ENCODE results near the gene MRAS.
"Not testable (repeated sequence)": the region's sequence is repeated elsewhere in the genome, so short reads cannot be mapped to it uniquely, and the experiment has no call there.

MRAS gene

GRCh38 chr3:138426211-138426610 lies 77.8 kb downstream of the MRAS start:
- peak; percentile 67 for FAIRE-seq

DNA sequence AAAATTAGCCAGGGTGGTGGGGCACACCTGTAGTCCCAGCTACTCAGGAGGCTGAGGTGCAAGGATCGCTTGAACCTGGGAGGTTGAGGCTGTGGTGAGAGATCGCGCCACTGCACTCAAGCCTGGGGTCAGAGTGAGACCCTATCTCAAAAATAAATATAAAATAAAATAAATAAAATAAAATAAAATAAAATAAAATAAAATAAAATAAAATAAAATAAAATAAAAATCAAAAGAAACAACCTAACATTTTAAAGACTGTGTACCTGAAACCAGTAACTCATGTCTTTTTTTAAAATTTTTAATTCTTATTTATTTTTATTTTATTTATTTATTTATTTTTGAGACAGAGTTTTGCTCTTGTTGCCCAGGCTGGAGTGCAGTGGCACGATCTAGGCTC lies 78.4 kb downstream of the MRAS start:
- not testable (repeated sequence) for FAIRE-seq

DNA sequence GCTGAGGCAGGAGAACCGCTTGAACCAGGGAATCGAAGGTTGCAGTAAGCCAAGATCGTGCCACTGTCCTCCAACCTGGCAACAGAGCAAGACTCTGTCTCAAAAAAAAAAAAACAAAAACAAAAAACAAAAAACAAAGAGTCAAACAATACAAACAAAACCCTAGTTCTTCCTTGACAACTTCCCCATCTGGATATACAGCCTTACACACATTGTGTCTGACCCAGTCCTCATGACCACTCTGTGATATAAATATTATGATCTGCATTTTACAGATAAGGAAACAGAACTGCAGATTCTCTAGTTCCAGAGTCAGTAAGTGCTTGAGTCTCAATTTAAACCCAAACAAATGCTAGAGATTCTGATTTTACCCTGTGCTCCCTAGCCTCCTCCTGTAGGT lies 81.3 kb downstream of the MRAS start:
- no peak for FAIRE-seq

- no peak for FAIRE-seq
Measured at GRCh38 chr3:138432576-138433240, 84.3 kb downstream of the MRAS start.

DNA sequence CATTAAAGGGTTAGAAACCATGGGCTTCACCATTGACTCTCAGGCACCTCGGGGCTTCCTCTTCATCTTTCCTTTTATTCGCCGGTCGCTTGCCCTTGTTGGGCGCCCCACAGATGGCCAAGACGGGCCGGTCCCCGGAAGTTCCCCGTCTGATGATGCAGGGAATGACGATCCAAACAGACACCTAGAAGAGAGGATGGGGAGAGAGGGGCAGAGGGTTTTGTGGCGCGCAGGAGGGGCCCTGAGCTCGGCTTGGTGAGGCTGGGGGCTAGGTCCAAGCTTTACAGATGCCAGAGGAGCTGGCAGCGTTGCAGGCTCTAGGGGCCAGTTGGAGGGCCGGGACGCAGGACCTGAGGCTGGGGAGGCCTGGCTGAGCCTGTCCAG lies 85.5 kb downstream of the MRAS start:
- FAIRE-seq: no peak

- FAIRE-seq: no peak
Measured at GRCh38 chr3:138434276-138434874, 86.0 kb downstream of the MRAS start, which contains the start of gene ESYT3. Gene ESYT3, plus strand, starts transcription at chr3:138434616. Its CDS starts 183 bp downstream, at chr3:138434799.

DNA sequence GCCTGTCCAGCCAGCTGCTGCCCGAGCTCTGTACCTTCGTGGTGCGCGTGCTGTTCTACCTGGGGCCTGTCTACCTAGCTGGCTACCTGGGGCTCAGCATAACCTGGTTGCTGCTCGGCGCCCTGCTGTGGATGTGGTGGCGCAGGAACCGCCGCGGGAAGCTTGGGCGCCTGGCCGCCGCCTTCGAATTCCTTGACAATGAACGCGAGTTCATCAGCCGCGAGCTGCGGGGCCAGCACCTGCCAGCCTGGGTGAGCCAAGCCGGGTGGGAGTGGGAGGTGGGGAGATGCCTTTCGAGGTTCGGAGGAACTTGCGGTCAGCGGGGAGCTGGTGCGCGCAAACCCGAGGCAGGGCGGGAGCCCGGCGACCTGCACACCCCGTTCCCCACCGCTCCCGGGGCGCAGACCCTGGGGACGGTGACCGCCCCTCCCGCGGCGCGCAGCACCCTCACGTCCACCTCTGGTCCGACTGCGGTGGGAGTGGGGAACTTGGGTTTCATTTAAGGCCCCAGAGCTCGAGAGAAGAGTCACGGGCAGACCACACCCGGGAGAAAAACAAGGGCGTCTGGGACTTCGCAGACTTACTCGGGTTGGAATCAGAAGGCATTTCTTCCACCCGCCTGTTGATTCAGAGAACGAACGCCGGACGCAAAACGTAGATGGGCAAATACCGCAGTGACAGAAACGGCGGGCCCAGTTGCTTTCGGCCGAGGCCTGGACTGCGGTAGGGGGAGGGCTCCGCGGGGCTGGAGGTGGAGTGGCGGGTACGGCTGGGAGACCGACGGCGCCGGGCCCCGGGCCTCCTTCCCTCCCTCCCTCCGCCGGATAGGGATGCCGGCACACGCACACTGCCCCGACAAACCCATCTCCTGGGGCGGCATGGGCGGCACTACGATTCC lies 86.7 kb downstream of the MRAS start:
- FAIRE-seq: no peak

DNA sequence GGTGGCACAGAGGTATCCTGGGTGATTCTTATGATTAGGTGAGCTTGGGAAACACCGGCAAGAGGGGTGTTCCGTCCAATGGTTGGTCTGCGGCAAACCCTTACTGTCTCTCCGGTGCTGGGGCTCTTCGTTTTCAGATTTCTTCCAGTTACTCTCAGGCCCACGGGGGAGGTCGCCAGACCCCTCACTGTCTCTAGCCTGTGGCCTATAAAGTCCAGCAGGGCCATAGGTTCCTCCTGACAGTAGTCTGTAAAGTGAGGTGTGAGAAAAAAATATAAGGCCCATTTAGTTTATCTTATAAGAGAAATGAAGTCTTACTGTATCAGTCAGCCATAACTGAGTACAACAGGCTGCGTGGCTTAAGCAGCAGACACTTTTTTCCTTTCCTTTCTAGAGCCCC lies 87.5 kb downstream of the MRAS start:
- no peak for FAIRE-seq

DNA sequence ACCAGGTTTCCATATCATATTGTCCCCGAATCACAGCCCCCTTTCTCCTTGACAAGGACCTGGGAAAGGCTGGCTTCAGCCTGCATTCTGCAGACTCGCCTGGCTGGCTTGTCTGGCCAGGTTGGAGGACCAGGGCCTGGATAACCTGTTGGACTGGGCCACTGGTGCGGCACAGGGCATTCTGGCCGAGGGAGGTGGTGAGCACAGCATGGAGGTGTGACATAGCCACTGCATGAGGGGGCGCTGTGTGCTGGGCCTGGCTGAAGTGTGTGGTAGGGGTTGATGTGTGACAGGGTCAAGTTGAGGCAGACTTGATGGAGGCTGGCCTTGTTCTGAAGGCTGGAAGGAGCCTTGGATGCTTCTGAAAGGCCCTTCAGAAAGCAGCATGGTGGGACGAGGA lies 88.9 kb downstream of the MRAS start:
- no peak for FAIRE-seq

- FAIRE-seq: no peak
Measured at GRCh38 chr3:138438896-138439295, 90.5 kb downstream of the MRAS start.

- no peak for FAIRE-seq
Measured at GRCh38 chr3:138439646-138440045, 91.3 kb downstream of the MRAS start.

GRCh38 chr3:138440121-138440521 lies 91.7 kb downstream of the MRAS start:
- FAIRE-seq: no peak

GRCh38 chr3:138440596-138440995 lies 92.2 kb downstream of the MRAS start:
- FAIRE-seq: no peak

- no peak for FAIRE-seq
Measured at GRCh38 chr3:138441256-138441655, 92.9 kb downstream of the MRAS start.

DNA sequence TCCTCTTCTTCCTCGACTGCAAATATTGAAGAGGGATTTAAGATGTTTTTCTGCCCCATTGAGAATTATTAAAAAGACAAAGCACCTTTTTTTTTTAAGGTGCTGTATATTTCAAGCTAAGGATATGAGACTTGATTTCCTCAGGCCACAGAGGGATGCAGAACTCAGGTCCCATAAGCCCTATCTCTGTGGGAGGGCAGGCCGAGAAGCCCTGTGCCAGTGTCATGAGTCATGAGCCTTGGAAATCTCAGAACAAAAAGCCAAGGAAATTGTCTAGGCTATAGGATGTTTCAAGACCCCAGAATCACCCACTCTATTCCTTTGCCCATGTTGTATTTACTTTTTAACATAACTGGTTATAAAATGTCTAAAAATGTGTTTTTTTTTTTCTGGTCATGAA lies 93.4 kb downstream of the MRAS start:
- no peak for FAIRE-seq

DNA sequence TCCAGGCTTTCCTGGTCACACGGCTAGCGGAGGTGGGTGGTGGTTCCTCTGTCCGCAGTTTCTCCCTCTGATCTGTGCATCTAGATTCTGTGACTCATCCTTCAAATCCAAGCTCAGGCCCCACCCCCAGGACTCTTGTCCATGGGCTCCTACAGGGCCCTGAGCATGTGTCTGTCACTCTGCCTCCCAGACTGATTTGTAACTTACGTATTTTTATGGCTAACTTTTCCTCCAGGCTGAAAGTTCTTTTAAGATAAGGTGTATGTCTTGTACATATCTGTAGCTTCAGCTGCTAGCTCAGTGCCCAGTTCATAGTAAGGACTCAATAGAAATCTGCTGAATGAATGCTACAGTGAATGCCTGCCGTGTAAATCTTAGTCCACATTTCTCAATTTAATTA lies 94.1 kb downstream of the MRAS start:
- FAIRE-seq: no peak

DNA sequence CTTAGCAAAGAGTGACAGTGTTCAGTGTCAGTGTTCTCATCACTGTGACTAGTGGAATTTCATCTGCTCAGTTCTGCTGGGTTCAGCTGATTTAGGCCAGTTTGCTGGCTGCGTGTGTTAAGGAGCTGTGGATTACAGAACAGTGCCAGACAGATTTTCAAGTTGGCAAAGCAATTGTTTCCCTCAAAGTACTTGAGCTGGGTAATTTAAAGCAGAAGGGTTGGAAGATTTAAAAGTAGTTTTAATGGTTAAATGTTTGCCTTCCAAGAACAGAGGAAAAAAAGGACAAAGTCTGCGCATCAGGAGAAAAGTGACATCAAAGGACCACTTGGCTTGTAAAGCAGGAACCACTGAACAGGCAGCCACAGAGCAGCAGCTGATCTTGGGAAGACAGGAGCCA lies 94.7 kb downstream of the MRAS start:
- FAIRE-seq: no peak

- no peak for FAIRE-seq
Measured at GRCh38 chr3:138443521-138444503, 95.4 kb downstream of the MRAS start.

GRCh38 chr3:138445236-138445635 lies 96.9 kb downstream of the MRAS start:
- no peak for FAIRE-seq

DNA sequence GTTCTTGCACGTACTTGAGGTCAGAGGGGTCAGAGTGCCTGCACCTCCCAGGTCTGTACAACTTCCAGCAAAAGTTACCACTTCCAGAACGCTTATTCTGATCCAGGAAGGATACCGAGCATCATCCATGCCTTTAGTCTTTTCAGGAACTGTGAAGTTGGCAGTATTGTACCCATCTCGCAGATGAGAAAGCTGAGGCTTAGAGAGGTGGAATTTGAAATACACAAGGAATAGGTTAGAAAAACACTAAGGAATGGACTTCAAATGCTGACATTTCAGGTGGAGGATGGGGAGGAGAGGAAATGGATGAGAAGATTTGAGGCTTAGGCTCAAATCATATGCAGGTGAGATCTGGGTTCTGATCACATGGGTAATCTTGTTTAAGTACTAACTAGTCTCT lies 97.3 kb downstream of the MRAS start:
- FAIRE-seq: no peak

DNA sequence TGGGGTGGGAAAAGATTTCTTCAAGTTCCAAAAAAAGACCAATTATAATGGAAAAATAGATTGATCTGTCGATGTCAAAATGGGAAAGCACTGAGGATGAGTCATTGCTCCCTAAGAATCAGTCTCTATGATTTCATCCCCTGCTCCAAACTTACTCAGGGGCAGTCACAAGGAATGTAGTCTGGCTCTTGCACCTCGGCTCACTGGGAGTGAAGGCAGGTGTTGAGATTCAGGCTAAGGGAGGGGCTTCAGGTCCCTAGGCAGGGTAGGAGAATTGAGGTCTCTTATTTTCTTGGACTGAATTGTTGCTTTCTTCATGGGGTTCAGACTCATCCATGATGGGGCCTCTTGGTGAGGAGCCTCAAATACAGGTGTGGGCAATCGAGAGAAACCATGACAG lies 100.3 kb downstream of the MRAS start:
- FAIRE-seq: no peak

GRCh38 chr3:138449490-138449889 lies 101.1 kb downstream of the MRAS start:
- no peak for FAIRE-seq

DNA sequence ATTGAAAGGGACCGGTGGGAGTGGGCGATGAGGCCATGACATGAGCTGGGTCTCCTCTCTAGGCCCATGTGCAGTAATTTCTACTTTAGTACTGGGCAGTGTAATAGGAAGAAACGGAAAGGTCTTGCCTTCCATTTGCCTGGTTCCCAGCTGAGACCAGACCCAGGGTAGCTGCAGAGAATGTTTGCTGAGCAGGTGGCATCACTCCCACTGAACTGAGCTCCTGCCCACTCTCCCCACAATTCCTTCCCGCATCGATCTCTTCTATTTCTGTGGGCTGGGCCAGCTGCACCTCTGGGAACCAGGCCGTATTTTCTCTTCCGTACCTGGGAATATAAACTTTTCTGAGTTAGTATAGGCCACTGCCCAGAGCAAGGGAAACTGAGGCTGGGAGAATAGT lies 101.8 kb downstream of the MRAS start:
- no peak for FAIRE-seq

Data from G401.6 (cell line).